Limb (tissue), 2 donors: ENCODE measurements around the gene FHOD3.
"Not testable (repeated sequence)": the region's sequence is repeated elsewhere in the genome, so short reads cannot be mapped to it uniquely, and the experiment has no call there.

Experiments
- DNase-seq, 2 donors: peaks; one replicate each; pipeline ENCODE4 v3.0.0-alpha.2; 2016; ENCODE audit errors: extremely low spot score in 2 of 2

Gene FHOD3

DNA sequence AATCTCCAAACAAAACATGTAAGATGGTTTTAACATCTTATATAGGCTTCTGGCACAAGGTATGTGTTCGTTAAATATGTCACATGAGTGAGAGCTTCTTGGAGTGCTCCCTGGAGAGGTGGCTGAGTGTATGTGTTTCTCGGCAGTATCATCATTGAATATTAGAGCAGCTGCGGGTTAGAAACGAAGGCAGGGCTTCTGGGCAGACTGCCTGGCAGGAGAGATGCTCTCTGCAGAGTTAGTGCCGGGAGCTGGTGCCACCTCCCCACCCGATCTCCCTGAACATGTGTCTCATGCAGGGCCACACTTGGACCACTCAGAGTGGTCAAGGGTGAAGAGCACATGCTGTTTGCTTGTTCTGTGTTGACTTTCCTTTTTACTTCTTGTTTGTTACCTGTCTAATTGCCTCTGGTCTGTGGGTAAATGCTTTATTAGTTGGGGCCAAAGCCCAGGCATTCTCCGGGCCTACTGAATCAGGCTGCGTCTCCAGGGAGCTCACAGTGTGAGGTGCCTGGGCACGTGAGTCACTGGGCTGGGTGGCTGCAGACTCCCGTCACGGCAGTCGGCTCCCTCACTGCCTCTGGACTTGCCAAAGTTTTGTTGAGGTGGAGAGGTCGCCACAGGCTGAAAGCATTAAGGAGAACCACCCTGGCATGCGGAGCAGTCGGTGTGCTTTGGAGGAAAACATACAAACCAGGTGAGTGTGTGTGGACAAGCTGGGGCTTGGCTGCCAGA lies 246.6 kb downstream of the FHOD3 start:
- no peak for DNase-seq

DNA sequence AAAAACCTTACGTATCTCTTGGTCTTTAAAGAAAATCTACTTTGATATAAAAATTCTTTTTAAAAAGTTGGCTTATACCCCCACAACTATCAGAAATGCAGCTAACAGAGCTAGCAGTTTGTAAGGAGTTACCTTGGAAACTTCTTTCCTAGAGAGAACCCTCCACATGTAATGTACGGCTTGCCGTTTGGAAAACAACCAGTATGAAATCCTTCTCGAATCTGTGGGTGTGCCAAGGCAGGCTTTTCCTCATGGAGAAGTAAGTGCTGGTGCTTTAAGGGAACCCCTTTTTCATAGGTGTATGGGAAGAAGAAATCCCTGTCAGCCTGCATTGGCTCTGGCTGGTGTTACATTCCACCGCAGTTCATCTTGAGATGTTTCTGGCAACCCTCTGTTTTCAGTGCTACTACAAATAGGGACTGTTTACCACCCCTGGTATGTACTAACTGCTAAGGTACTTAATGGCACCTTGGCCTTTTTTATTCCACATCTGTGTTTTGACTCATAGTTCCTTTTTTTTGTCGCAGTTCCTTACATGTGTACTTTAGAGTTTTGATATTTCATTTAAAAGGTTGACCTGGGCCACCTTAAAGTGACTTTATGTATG lies 248.4 kb downstream of the FHOD3 start:
- no peak for DNase-seq

DNA sequence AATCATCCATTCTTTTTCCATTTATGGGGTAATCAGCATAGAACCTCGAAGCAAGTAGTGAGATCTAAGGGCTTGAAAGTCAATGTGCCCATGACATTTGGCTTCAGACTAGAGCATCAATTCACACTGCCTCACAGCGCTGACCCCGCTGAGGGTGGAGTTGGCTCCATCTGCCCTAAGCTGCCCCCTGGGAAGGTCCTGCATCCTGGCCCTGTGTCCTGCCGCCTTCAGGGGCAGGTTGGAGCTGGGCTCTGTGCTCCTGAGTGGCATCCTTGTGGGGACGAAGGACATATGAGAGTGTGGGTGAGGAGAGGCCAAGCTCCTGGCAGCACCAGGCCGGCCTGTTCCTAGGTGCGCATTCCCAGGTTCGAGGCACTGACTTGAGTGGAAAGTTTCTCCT lies 249.4 kb downstream of the FHOD3 start:
- DNase-seq: no peak

DNA sequence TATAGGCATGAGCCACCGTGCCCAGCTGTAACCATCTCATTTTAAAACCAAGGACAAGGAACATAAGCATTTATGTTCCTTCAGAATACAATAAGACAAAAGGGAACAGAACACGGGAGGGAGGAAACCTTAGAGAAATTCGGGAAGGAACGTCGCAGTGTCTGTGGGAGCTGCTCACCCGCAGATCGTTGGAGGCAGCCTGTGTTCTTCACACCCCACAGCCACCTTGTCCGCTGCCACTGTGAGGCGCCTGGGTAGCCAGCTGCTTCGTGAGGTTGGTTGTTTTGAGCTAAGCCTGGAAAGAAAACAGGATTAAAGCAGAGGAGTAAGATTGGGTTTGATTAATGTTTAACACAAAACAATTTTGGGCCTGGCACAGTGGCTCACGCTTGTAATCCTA lies 250.0 kb downstream of the FHOD3 start:
- no peak for DNase-seq

DNA sequence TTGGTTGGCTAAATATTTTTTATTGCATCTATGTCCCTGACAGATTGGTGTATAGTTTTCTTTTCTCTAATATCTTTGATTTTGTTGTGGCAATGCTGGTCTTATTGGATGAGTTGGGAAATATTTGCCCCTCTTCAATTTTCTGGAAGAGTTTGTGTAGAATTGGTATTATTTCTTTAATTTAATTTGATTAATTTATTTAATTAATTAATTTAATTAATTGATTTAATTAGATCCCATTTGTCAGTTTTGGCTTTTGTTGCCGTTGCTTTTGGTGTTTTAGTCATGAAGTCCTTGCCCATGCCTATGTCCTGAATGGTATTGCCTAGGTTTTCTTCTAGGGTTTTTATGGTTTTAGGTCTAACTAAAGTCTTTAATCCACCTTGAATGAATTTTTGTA lies 253.8 kb downstream of the FHOD3 start:
- DNase-seq: not testable (repeated sequence)

DNA sequence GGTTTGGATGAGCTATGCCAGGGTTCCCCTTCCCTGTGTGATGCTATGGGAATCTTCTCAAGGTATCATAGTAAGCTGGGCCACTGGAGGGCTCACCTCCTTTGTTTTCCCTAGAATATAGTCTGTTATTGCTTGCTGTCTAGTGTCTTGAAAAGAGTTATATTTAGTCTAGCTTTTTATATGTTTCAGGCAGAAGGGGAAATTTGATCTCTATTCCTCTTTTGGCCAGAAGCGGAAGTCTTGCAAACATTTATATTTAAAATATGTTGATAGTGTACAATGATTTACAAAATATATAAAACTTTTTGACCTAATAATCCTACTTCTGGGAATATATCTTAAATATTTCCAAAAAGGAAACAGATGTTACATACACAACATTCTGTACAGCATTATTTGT lies 260.7 kb downstream of the FHOD3 start:
- peak in 1 of 2 donors; percentile 21 for DNase-seq

DNA sequence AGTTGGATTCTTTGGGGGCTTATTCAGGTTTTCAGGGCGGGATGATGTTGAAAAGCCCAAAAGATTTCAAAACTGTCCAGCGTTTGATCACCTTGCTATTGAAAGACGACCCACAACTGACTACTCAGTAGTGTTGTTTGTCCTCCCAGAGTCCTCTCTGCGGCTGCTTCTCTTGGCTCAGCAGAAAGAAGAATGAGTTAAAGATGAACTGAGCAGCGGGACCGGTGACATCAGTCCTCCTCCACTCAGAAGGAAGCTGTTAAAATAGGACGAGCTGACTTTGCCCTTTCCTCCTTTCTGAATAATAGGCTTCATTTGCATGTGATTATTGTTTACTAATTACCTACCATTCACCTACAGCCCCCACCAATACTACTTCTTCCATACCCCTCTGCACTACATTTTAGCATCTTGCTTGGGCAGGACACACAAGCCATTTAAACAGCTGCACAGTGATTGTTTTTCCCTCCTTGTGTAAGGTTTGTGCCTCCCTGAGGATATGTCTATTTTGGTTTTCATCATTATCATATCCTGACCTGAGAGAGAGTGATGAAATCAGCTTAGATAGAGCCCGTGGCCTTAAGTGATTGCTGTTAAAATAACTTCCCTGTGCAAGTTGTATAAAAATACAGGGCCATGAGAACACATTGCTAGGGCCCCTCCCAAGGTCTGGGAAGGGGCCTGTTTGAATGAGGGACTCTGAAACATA lies 261.8 kb downstream of the FHOD3 start:
- no peak for DNase-seq

DNA sequence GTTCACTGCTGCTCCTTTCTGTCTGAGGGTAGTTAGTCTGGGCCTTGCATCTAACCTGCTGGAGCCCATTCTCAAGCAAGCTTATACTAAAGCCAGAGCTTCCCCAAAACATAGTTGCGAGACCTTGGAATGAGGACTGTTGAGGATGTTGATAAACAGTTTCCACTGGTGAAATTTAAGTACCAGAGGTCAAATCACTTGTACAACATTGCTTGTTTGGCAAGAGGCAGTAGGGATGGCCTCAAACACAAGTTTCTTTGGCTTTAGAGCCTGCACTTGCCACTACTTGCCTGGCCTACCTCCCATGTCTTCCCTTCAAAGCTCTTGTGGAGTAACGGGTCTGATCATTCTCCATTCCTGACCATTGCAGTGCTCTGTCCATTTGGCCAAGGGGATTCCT lies 262.7 kb downstream of the FHOD3 start:
- no peak for DNase-seq

DNA sequence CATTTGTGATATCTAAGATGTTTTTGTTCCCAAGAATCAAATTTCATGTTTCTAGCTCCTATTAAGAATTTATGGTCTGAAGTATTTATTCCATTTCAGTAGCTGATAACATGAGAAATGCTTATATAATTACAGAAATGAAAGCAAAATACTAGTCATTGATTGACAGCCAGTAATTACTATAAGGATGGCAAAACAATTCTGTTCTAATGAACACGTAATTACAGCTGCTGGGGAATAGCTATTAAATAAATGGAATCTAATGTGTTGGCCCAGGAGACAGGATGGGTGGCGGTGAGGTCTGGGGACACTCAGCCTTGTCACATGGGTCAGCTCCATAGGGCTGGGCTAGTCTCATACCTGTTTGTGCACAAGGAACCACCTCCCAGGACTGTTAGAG lies 263.5 kb downstream of the FHOD3 start:
- DNase-seq: no peak

DNA sequence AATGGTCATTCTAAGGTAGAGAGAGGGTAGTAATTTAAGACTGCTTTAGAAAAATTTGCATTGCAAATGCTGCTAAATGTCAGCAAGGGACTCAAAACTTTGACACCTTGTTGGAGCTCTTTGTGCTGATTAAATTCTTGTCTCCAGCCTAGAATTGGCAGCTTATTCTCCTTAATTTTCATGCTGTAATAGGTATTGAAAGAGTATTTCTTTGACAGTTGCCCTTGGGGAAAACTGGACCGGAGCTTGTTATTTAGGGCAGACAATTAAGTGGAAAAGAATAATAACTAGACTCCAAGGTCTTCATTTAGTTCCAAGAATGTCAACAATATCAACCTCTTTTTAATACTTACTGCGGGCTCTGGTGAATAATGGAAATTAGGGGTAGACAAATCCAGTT lies 267.3 kb downstream of the FHOD3 start:
- DNase-seq: no peak

DNA sequence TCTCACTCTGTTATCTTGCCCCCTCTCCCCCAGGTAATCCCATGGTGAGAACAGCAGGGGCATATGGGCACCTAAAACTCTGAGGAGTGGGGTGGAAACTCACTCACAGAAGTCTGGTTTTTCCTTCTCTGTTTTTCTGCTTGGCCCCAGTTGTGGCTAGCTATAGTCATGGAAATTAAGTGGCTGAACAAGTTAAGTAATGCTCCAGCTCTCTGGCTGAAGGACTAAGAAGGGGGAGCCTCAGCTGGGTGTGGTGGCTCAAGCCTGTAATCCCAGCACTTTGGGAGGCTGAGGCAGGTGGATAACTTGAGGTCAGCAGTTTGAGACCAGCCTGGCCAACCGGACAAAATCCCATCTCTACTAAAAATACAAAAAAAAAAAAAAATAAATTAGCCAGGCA lies 270.3 kb downstream of the FHOD3 start:
- DNase-seq: no peak

DNA sequence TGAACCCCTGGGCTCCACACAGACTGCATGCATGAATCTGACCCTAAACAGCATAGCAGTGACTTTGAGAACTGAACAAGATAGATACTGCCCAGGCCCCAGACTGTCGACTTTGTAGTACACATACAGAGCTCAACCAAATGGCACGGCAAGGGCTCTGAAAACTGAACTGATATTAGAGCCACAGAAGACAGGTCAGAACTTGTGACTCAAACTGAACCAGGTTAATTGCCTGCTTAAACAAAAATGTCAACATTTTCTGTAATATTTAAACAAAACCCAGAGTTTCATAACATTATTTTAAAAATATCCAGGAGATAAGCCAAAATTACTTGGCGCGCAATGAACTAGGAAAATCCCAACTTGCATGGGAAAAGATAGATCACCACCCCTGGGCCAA lies 271.0 kb downstream of the FHOD3 start:
- no peak for DNase-seq

DNA sequence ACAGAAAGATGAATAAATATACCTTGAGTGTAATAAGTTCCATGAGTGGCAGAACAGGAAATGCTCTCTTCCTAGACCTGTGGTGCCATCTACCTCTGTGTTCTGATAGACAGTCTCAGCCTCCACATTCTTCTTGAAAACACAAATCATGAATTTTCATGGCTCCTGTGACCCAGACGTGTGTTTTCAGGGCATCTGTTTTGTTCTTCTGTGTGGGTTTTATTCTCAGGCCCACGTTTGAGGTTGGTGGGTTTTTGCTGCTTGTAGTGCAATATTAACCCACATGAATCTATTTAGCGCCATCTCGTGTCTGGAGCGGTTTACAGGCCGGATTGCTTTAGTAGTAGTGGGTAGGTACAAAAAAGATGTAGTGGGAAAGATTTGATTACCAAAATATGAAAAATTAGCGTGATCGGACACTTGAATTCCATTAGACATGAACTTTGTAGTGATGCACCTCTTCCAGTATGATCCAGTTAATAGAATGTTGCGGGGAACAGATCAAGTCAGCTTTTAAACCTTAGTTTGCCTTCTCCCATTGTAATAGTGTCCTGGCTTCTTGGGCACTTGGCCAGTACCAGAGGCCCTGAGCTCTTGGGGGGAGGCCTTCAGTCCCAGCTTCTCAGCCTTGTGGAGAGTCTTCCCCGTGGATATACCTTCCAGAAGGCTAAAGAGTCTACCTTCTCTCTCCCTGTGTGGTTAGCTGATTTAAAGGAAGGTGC lies 274.8 kb downstream of the FHOD3 start:
- DNase-seq: peak; percentile 49 to 70

DNA sequence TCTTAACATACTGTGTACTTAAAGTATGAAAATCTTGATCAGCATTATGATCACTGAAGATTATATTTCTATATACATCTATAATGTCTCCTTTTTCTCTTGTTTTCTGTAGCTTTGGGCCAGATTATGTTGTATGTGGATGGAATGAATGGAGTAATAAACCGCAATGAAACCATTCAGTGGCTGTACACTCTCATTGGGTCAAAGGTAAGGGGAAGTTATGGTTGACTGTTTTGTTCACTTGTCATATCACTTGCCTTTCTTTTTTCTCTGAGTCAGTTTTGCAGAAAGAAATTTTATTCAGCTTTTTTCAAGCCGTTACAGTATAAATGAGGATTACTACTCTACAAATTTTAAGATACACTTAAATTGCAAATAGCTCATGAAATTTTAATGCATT lies 278.8 kb downstream of the FHOD3 start:
- no peak for DNase-seq

DNA sequence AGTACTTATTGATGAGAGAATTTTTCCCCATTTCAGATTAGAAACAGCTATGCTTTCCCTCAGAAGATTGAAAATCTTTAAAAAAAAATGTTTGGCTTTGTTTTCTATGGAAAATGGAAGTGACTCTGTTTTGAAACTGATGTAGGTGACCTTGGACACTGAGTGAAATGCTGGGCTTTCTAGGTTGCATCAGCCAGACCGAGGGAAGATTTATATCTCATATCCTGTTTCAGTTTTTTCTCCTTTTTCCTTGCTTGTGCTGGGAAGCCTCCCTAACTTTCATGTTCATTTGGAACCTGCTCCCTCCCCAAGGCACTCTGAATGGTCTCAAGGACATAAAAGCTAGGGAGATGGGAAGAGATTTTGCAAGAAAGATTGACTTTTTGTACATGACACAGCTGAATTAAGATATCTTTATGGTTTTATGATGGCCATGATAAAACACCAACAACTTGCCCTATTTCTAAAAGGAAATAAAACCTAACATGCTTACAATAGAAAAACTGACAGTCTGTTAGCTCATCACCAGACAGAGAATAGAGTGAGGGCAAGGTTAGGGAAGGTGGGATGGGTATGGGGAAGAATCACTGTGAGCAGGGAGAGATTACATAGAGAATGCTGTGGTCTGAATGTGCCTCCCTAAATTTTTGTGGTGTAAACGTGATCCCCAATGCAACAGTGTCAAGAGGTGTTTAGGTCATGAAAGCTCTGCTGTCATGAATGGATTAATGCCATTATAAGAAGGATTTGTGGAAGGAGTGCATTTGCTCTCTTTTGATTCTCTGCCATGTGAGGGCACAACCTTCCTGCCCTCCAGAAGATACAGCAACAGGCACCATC lies 281.6 kb downstream of the FHOD3 start:
- DNase-seq: no peak

DNA sequence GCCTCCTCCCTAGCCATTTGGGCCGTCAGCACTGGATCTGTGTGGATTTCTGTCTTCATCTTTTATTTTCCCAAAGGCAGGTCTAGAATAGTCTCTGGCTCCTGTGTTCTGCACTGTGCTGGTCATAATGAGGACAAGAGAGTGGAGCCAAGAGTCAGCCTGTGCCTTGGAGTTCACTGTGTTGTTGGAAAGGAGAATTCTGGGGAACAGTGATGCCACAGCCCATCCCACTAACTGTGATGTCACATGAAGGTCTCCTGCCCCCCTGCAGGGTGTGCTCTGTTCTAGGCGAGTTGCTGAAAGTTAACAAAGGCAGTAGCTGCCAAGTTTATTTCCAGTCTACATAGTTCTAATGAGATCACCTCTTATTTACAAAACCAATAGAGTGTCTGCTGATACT lies 282.8 kb downstream of the FHOD3 start:
- no peak for DNase-seq

DNA sequence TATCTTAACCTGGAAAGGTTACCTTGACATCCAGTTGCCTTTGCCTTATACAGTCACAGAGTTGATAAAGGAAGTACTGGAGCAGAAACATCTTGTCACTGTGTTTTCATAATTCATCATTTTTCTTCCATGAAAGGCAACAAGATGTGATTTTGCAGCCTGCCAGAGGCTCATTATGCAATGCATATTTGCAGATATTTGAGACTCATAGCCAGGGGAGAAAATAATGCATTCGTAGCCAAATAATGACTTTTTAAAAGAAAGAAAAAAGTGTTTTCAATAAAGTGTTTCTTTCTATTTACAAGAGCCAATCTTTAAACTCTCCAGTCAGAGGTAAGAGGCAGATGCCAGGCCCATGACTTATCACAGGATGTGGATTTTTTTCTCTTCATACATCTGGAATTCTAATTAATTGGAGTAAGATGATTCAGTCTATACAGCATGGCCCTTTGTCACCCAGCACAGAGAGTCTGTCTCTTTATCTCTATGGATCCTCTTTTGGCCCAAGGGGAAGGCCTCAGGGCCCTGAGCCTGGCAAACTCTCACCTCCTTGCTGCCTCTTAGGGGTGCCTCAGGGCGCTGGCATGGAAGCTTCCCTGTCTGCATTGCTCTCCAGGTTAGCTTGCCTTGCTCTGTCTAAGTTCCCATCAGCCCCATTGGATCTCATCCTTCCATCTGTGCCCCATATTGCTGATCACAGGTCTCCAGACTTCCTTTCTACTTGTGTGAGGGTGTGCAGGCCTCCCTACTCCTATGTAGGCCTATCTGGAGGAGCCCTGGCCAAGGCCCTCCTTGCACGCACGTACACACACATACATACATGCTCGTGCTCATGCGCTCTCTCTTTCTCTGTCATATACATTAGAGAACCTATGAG lies 283.6 kb downstream of the FHOD3 start:
- peak in 1 of 2 donors; percentile 10 for DNase-seq

DNA sequence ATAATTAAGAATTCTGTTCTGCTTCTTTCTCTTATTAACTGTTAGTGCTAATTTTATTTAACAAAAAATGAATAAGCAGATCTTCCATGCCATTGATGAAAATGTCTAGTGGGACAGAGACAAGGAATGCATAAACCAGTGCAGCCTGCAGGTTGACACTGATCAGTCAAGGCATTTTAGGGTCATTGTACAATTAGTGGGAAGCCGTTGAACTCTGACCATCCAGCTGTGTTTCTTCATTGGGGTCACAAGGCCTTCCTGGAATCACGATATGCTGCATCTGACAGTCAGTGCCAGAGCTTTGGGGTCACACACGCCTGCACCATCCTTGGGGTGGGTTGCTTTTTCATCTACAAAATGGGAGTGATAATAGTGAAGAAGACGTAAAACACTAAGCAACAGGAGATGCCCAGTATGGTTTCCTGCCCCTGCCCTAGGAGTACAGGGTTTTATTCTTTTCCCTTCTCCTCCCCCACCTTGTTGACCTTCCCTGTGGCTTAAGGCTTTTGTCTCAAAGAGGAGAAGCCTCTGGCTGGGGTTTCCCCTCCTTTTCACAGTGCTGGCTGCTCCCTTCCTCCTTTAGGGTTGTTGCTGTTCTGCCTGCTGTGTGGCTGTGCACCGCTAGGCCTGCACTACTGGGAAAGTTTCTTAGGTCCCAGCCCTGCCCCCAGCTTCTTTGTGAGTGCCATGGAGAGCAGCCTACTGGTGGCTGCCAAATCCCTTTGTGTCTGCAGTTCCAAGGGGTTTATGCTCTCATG lies 285.7 kb downstream of the FHOD3 start:
- no peak for DNase-seq

DNA sequence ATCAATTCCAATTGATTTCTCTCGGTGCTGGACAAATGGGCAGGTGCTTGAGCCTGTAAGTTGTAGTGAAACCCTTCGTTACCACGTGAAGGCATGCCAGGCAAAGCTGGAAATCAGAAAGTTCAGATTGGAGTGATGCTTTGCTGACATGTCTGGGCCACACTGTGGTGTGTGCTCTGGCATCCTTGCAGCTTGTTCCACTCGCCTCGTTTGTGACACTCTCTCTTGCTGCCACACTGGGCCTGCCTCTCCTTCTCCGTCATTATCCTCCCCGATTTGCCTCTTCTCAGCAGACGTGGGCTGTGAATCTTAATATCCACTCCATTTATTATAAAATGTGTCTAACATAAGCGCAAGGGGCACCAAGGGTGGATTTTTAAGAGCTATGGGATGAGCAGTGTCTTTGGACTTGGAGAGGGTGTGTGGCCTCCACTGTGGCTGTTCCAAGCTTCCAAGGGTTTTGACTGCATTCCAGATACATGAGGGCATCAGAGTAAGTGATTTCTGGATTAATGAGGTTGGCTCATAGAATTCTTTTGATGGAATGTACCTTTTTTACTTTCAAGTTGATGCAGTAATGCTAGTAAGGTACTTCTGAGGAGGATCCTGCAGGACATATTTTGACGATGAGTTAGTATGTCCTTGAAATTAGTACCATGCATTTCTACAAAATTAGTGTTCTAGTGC lies 292.5 kb downstream of the FHOD3 start:
- DNase-seq: no peak
